BLaER1 treated with 17β-estradiol and CSF1 and Interleukin-3, amounts not matched to agents 10 nM and 100 nM (cell line): ENCODE results near the gene SERPINA5.

Experiments
- H3K27ac ChIP-seq, 11 experiments: shearing (Covaris generic); formaldehyde crosslinking; 2 replicates each; pipeline ENCODE4 v1.8.1; 2022
- H3K27me3 ChIP-seq, 11 experiments: shearing (Covaris generic); formaldehyde crosslinking; 2 replicates each; pipeline ENCODE4 v1.8.1; 2022
- H3K36me3 ChIP-seq, 11 experiments: shearing (Covaris generic); formaldehyde crosslinking; 2 replicates each; pipeline ENCODE4 v1.8.1; 2022
- H3K4me1 ChIP-seq, 10 experiments: shearing (Covaris generic); formaldehyde crosslinking; 2 replicates each; pipeline ENCODE4 v1.8.1; 2022
- H3K4me2 ChIP-seq, 11 experiments: shearing (Covaris generic); formaldehyde crosslinking; 2 replicates each; pipeline ENCODE4 v1.8.1; 2022
- H3K4me3 ChIP-seq, 10 experiments: shearing (Covaris generic); formaldehyde crosslinking; 2 replicates each; pipeline ENCODE4 v1.8.1; 2022
- H3K9ac ChIP-seq, 11 experiments: shearing (Covaris generic); formaldehyde crosslinking; 2 replicates each; pipeline ENCODE4 v1.8.1; 2022
- H3K9me3 ChIP-seq, 11 experiments: shearing (Covaris generic); formaldehyde crosslinking; replicated peaks in 1 of 11; 2 replicates each; pipeline ENCODE4 v1.8.1; 2022
- H4K20me1 ChIP-seq, 11 experiments: shearing (Covaris generic); formaldehyde crosslinking; 2 replicates each; pipeline ENCODE4 v1.8.1; 2022
- Cebpa-rat ChIP-seq, 11 experiments: shearing (Covaris generic); IDR thresholded peaks; 2 replicates each; pipeline ENCODE4 v1.8.1; 2022

Gene SERPINA5

GRCh38 chr14:94614802-94615201, 33.6 kb downstream of the SERPINA5 start:
- no peak overlapping the region for H3K4me2 ChIP-seq
- H3K4me3 ChIP-seq, result no peak overlapping the region
- H3K27me3 ChIP-seq, result no peaks in the 10 kb centered on the region
- H3K9ac ChIP-seq, result no peak overlapping the region
- peaks cover 20 to 32% (median 28%) of the 10 kb centered on the region in 11 experiments for H3K9me3 ChIP-seq
- H3K36me3 ChIP-seq, result no peaks in the 10 kb centered on the region
- no peak overlapping the region for H3K27ac ChIP-seq
- no peaks in the 10 kb centered on the region for H4K20me1 ChIP-seq
- no peak for TF ChIP-seq Cebpa-rat (IDR thresholded peaks at IDR 0.05)
- peaks cover 0 to 6% (median 0%) of the 10 kb centered on the region in 10 experiments; a peak in 2 of 20 replicates for H3K4me1 ChIP-seq

DNA sequence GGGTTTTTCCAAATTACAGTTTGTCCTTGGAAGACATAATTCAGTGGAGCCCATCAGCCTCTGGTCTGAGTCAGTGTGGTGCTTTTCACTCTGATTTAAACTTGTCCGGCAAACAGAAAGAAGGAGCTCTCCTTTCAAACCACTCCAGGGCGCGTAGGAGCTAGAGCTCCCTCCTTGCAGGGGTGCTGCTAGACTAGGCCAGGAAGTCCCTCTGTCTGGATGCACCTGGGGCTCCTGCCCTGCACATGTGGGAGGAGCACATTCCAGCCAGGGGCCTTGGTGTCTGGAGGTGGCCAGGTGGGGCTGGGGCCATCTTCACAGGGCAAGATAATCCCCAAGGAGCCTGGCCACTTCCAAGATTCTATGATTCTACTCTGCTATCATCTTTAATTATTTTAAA, 34.0 kb downstream of the SERPINA5 start:
- TF ChIP-seq Cebpa-rat (IDR thresholded peaks at IDR 0.05), result no peak
- Histone ChIP-seq H3K4me3 (no peak overlapping the region), H3K27me3 (no peaks in the 10 kb centered on the region), H4K20me1 (no peaks in the 10 kb centered on the region), H3K9ac (no peak overlapping the region), H3K9me3 (peaks cover 20 to 35% (median 28%) of the 10 kb centered on the region in 11 experiments), H3K27ac (no peak overlapping the region), H3K4me1 (peaks cover 0 to 6% (median 0%) of the 10 kb centered on the region in 10 experiments; a peak in 2 of 20 replicates), H3K36me3 (no peaks in the 10 kb centered on the region), H3K4me2 (no peak overlapping the region)

DNA sequence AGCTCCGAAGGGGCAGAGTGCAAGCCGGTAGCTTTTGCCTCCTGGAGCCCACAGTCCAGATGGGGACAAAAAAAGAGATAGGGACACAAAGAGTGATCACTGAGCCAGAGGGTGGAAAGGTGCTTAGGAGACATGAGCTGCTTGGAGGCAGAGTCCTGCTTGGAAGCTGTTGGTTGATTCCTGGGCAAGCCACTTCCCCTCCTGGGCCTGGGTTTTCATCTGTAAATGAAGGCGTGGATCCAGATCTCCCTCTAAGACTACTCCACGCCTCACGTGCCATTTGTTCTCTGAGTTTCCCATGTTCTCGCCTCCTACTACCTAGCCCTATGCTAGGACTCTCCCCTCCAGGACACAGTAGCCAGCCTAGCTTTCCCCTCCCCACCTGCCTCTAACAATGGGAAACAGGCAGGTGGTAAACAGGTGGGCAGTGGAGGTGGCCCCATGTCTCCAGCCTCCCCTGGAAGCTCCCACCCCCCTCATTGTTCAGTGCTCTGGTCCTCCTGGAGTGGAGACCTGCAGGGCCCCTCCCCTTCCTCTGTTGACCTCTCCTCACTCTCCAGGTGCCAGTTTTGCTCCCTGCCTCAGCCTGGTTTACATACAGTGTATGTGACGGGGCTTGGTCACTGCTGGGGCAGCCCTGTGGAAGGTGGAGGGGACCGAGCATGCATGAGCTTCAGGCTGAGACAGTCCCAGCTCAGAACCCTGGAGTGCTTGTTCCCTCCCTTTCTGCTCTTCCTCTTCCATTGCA, 34.8 kb downstream of the SERPINA5 start:
- TF ChIP-seq Cebpa-rat (IDR thresholded peaks at IDR 0.05), result no peak
- Histone ChIP-seq H3K4me2 (no peak overlapping the region), H3K27ac (no peak overlapping the region), H3K27me3 (no peaks in the 10 kb centered on the region), H4K20me1 (no peaks in the 10 kb centered on the region), H3K36me3 (no peaks in the 10 kb centered on the region), H3K4me1 (peaks cover 0 to 6% (median 0%) of the 10 kb centered on the region in 10 experiments; a peak in 2 of 20 replicates), H3K4me3 (no peak overlapping the region), H3K9me3 (peaks cover 20 to 36% (median 28%) of the 10 kb centered on the region in 11 experiments), H3K9ac (no peak overlapping the region)

- no peak for TF ChIP-seq Cebpa-rat (IDR thresholded peaks at IDR 0.05)
- no peak overlapping the region for H3K27ac ChIP-seq
- H3K9ac ChIP-seq, result no peak overlapping the region
- H3K4me1 ChIP-seq, result peaks cover 0 to 5% (median 0%) of the 10 kb centered on the region in 10 experiments; a peak in 2 of 20 replicates
- no peaks in the 10 kb centered on the region for H3K36me3 ChIP-seq
- peaks cover 20 to 36% (median 28%) of the 10 kb centered on the region in 11 experiments for H3K9me3 ChIP-seq
- no peak overlapping the region for H3K4me2 ChIP-seq
- no peaks in the 10 kb centered on the region for H3K27me3 ChIP-seq
- H3K4me3 ChIP-seq, result no peak overlapping the region
- H4K20me1 ChIP-seq, result no peaks in the 10 kb centered on the region
Observed at GRCh38 chr14:94617366-94617941, 36.2 kb downstream of the SERPINA5 start.

GRCh38 chr14:94617988-94618822, 37.0 kb downstream of the SERPINA5 start:
- no peaks in the 10 kb centered on the region for H3K4me1 ChIP-seq
- no peak overlapping the region for H3K4me3 ChIP-seq
- no peaks in the 10 kb centered on the region for H3K27me3 ChIP-seq
- no peaks in the 10 kb centered on the region for H4K20me1 ChIP-seq
- no peak overlapping the region for H3K4me2 ChIP-seq
- H3K9me3 ChIP-seq, result peaks cover 20 to 36% (median 28%) of the 10 kb centered on the region in 11 experiments
- TF ChIP-seq Cebpa-rat (IDR thresholded peaks at IDR 0.05), result no peak
- H3K9ac ChIP-seq, result no peak overlapping the region
- no peak overlapping the region for H3K27ac ChIP-seq
- no peaks in the 10 kb centered on the region for H3K36me3 ChIP-seq

DNA sequence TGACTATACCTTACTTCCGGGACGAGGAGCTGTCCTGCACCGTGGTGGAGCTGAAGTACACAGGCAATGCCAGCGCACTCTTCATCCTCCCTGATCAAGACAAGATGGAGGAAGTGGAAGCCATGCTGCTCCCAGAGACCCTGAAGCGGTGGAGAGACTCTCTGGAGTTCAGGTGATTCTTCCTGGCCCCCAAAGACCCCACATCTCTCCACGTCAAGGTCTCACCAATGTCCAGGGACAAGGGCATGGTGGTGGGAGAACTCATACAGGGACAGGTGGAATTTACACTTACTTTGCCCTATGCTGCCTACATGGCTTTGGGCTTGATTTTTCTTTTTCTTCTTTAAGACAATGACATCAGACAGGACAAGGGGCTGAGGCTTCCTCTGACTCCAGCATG, 38.1 kb downstream of the SERPINA5 start:
- no peak overlapping the region for H3K27ac ChIP-seq
- no peaks in the 10 kb centered on the region for H3K27me3 ChIP-seq
- TF ChIP-seq Cebpa-rat (IDR thresholded peaks at IDR 0.05), result no peak
- no peaks in the 10 kb centered on the region for H3K36me3 ChIP-seq
- no peak overlapping the region; a peak in 1 of 20 replicates for H3K4me3 ChIP-seq
- no peaks in the 10 kb centered on the region for H3K4me1 ChIP-seq
- H3K9ac ChIP-seq, result no peak overlapping the region
- no peak overlapping the region for H3K4me2 ChIP-seq
- H4K20me1 ChIP-seq, result no peaks in the 10 kb centered on the region
- peaks cover 20 to 36% (median 28%) of the 10 kb centered on the region in 11 experiments for H3K9me3 ChIP-seq

GRCh38 chr14:94620597-94620996, 39.4 kb downstream of the SERPINA5 start:
- H3K27me3 ChIP-seq, result no peaks in the 10 kb centered on the region
- no peaks in the 10 kb centered on the region for H4K20me1 ChIP-seq
- H3K36me3 ChIP-seq, result no peaks in the 10 kb centered on the region
- no peak overlapping the region for H3K4me2 ChIP-seq
- no peak for TF ChIP-seq Cebpa-rat (IDR thresholded peaks at IDR 0.05)
- no peak overlapping the region for H3K9ac ChIP-seq
- peaks cover 20 to 36% (median 28%) of the 10 kb centered on the region in 11 experiments for H3K9me3 ChIP-seq
- H3K27ac ChIP-seq, result no peak overlapping the region
- H3K4me3 ChIP-seq, result no peak overlapping the region
- no peaks in the 10 kb centered on the region for H3K4me1 ChIP-seq

DNA sequence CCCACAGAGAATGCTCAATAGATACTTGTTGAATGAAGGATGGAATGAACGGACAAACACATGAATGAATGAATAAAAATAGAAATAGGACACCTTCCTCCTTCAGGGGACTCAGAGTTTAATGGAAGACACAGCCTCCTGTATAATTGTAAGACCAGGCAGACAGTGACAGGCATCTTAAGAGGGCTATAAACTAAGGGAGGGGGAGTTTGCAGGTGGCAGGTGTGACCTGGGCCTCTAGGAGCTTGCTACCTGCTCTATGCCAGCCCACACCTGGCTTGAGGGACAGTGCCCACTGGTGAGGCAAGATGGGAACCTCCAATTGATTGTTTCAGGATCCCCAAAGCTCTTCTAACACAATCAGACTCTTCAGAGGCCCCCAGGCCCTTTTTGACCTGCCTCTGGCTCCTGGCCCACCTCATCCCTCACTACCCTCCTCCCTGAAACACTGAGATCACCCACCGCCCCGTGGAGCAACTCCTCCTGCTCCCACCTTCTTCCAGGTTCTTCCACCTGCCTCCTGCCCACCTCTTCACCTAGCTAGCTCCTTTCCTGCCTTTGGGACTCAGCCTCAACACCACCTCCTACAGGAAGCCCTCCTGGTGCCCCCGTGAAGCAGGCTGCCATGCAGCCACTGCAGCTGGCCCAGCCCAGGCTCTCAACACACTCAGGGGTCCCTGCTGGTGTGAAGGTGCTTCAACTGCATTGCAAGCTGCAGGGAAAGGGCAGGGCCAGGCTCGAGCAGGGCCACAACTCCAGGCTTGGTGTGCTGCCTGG, 40.3 kb downstream of the SERPINA5 start:
- Histone ChIP-seq H3K4me1 (no peaks in the 10 kb centered on the region), H3K27me3 (no peaks in the 10 kb centered on the region)
- no peak for TF ChIP-seq Cebpa-rat (IDR thresholded peaks at IDR 0.05)

More for the DNA sequence above, 40.3 kb downstream of the SERPINA5 start:
- Histone ChIP-seq H4K20me1 (no peaks in the 10 kb centered on the region), H3K4me3 (no peak overlapping the region), H3K36me3 (no peaks in the 10 kb centered on the region), H3K9ac (no peak overlapping the region), H3K9me3 (peaks cover 20 to 36% (median 28%) of the 10 kb centered on the region in 11 experiments), H3K27ac (no peak overlapping the region), H3K4me2 (no peak overlapping the region)
